HuH-7.5 (cell line): Measurements from ENCODE around the gene DPH1.

Source experiments
- DNase-seq: peaks from one replicate; pipeline ENCODE4 v3.0.0; 2011; ENCODE audit warnings: low spot score

DPH1 gene

DNA sequence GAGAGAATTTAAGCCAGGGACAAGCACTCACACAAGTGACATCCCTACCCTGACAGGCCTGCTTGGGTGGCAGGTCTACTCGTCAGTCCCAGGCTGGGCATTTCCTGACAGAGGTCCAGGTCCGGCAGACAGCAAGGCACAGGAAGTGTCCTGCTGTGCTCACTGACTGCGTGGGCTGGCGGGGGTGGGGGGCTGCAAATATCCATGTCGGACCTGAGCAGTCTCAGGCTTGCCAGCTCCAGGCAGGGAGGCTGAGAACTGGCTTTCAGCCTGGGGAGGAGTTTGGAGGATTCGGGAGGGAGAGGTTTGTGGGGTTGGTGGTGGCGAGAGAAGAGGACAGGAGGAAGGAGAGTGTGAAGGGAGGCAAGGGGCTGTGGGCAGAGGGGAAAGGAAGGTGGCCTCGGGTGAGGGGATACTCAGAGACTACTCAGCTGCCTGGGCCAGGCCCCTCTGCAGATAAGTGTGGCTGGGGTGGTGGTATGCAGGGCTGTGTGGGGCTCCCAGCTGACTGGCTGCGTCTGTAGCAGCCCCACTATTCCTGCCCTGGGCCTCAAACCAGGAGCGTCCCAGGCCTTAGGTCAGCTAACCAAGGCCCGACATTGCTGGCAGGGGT lies 32.7 kb downstream of the DPH1 start:
- no peak for DNase-seq

DNA sequence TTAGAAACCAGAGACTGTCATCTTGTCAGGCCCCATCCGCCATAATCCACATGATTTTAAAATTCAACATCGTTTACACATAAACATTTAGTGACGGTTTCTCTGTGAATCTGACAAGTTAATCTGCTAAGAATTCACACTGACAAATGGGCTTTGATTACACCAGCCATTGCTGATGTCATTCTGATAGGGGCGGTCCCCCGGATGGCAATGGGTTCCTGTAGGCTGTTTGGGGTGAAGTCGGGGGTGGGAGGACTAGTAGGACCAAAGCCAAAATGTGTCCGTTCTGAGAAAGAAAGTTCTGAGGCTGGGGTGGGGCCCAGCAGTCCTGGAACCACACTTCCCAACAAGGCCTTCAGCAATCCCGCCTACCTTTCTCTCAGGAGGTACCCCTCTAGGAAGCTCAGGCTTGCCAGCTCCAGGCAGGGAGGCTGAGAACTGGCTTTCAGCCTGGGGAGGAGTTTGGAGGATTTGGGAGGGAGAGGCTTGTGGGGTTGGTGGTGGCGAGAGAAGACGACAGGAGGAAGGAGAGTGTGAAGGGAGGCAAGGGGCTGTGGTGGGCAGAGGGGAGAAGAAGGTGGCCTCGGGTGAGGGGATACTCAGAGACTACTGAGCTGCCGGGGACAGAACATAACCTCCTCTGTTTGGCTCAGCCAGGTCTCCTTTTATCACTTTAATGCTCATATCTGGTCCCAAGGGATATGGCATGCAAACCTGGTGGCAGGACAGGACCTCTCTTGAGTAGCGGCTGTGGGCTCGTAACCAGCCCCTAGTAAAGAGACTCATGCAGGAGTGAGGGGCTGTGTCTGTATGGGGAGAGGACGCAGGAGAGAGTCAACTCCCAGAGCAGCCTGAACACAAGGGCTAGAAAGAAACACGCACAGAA lies 33.6 kb downstream of the DPH1 start:
- no peak for DNase-seq

DNA sequence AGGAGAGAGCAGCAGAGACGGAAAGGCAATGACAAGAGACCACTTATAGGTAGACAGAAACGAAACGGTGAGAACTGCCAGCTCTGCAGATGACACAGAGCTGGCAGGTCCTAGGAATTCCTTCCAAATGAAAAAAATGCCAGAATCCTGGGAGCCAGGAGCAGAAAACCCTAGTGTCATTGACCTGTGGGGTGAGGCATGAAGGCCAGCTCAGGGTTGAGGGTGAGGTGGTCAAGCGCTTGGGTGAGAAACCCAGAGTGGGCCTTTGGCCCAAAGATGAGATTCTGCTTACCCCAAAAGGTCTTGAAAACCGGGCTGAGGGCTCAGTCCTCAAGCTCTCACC lies 34.2 kb downstream of the DPH1 start:
- DNase-seq = no peak

DNA sequence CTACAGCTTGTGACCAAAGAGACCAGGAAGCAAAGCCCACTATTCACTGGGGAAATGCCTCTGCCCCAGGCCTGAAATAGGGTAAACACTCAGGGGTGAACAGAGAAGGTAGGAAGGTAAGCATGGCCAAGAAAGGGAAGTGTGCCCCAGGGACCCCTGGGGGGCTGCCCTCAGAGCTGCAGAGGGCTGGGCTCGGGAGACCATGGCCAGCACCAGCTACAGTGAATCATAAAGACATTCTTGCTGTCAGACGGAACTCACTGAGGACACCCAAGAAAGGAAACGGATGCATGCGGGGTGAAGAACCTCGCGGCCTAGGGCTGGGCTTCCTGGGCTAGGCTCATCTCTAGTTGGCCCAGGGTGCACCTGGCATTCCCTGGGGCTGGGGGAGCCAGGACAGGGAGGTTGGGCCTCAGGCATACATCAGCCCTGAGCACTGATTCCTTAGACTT lies 34.6 kb downstream of the DPH1 start:
- no peak for DNase-seq

DNA sequence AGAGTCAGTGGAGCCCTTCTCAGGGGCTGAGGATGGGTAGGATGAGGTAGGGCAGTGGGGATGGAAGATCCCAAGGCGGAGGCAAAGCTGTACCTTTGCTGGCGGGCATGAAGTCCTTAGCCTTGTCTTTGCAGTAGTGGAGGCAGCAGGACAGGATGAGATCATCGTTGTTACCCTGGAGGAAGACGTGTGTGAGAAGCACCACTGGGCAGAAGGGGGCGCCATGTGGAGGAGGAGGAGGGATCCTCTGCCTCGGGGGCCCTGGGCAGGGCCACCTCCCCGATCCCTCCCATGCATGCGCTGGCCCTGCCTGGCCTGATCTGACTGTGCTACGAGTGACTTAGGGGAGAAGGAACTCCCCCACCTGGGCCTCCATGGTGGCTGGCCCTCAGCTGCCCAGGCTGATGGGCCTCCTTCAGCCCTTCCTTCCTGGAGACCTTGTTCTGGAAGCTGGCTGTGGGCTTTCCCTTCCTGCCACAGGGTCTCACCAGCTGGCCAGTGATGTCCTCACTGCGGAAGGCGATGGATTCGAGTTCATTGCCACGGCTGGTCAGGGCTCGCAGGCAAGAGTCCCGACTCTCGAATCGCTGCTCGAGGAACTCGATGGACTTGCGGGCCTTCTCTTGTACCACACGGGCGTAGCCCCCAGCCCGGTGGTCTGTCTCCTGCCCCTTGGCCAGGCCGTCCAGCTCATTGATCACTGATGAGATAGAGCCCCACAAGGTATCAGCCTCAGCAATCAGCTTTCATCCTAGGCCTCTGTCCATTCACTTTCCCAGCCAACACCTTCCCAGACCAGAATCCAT lies 35.2 kb downstream of the DPH1 start:
- no peak for DNase-seq

DNA sequence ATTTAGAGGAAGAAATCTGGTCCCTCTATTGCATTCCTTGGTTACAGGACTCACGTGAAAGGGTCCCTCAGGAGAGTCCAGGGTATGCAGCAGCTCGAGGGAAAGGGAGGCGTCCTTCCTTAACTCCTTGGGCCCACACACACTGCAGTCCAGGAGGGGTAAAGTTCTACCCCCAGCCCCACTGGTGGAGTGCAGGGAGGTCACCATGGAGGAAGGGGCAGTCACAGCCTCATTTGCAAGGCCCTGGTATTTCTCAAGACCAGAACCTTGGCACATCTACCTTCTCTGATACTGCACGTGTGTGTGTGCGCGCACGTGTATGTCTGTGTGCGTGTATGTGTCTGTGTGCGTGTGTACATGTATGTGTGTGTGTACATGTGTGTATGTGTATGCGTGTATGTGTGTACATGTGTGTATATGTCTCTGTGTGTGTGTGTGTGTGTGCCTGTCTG lies 36.0 kb downstream of the DPH1 start:
- DNase-seq = no peak

DNA sequence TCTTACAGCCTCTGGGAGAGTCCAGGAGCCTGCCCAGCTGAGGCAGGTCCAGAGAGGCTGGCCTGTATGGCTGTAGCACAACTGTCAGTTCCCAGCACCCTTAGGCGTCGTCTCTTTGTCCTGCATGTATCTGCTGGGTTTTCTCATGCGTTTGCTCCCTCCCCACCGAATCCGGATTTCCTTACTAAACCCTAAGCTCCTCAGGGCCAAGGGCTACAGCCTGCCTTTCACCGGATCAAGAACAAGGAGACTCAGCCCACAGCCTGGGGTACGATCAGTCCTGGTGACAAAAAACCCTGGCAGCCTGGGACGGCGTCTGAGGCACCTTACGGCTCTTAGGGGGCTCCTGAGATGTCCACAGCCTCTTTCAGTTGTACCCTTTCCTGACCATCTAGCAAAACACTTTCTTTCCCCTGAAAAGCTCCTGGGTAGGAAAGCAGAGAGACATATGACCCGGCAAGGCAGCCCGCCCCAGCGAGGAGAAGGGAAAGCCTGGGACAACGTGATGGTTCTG lies 37.2 kb downstream of the DPH1 start:
- DNase-seq = no peak

DNA sequence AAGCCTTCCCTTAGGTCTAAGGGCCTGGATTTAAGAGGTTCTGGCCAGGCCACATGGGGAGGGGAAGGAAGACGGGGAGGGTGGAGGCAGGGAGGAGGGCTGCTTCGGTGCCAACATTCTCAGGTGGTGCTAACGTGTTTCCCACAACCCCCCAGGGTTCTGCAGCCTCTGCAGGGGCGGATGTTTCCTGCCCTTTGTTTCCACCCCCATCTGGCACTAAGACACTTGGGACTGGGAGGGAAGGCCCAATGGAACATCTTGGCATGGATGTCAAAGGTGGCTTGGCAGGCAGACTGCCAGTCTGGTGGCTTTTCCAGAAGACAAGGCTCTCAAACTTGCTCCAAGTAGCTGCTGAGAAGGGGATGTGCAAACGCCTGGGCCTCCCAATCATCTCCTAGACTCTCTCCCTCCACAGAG lies 37.7 kb downstream of the DPH1 start:
- no peak for DNase-seq

DNA sequence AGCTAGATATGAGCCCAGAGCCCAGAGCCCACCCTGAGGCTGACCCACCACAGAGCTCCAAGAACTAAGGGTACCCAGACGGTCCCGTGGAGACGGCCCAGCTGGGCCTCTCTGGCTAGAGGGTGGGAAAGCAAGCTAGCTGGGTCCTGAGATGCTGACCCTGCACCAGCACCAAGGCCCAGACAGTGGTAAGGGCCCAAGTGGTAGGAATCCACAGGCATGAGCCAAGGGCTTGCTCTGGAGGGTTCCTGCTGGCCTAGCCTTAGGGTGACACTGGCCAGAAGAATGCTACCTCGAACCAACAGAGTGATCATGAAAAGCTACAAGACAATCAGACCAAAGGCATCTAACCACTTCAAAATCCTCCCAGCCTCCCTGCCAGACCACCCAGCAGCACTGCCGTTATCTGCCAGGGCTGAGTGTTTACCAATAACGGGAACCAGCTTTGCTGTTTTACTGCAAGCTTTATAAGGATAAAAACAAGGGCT lies 38.1 kb downstream of the DPH1 start:
- DNase-seq = no peak

DNA sequence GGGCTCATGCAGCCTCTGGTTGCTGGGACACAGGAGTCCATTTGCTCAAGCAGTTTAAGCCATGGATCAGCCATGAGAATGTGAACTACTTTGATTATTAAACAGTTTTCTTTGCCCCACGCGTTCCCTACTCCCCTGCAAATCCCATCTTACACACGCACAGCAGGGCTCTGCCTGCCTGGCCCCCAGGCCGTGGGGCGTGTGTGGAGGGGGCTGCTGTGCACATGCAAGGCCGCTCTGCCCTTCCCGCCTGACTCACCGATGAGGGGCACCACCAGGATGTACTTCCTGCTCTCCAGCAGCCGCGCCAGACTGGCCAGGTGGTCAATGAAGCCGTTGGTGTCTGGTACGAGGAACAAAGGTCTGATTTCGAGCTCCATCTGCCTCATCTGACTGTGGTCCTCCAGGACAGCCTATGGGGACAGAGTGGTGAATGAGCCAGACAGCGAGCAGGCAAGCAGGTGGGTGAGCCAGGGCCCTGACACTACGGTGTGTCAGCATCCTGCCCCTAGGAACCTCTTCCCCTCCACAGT lies 38.6 kb downstream of the DPH1 start:
- DNase-seq = no peak

DNA sequence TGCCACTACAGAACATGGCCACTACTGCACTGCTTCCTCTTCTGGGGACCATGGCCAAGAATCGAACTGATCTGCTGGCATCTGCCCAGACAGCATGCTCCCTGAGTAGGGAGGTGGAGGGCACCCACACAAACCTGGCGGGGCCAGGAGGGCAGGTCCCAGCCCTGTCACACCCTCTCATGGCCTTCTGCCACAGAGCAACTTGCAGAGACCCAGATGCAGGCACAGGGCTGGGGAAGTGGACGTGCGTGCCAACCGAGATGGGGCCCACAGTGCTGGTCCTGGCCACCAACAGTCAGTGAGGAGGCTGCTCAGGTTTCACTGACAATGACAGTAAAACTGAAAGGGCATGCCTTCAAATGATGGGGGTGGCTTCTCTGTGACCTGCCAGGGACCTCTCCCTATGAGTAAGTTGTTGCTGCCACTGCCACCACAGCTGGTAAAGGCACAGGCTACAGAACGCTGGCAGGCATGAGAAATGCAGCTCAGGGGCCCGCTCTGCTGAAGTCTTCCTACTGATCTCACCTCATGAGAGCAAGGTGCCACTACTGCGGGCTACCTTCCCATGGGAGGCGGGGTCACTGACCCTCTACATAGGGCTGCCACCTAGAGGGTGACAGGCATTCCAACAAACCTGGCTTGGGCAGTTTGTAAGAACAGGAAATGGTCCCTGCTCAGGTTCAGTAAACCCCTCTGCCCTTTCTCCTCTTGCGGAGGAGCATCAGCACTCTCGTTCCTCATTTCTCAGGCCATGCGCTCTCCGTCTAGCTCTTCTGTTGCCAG lies 40.5 kb downstream of the DPH1 start:
- DNase-seq = no peak

DNA sequence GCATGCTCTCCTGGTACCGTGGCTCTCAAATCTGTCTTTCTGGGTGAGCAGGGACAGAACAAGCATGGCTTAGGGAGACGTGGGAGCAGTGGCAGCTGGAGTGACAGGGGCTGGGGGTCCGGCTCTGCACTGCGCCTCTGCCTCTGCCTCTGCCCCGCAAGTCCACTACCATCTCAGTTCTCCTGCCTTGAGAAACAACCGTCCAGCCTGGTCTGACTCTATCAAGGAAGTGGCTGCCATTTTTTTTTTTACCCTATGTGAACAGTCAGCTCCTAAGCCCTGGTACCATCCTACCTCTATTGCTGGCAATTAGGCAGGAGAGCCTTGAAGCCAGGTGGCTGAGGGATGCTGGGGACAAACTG lies 41.1 kb downstream of the DPH1 start:
- DNase-seq = no peak

DNA sequence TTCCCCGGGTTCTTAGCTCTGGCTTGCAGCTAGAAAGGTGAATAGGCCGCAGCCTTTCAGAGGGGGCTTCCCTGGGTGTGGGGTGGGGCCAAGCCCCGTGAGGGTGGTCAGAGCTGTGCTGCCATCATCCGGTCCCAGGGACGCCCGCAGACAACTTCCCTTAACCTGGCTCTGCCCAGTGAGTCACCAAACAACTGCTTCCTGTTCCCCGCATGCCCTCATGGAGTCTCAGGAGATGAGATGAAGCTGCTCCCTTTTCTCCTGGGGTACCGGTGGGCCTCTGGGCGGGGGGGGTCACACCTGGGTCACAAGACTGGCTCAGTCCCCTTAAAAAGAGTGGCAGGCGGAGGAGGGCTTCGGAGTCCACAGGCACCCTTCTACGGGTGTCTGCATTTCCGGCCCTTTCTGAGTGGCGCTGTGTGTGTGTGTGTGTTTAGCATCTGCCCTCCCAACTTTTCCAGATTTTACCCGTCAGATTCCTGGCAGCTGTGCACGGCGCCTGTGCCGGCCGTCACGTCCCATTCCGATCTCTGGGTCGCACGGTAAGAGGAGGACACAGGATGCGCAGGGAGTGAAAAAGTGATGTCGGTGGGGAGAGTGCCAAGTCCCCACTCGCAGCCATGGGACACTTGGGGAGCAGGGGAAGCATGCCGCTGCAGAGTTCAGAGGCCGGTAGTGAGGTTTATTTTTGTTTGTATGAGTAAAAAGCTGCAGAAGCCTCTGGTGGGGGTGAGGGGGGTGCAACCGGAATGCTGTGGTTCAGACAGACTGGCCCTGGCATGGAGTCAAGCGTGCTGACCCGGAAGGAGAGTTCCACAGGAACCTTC lies 41.7 kb downstream of the DPH1 start:
- no peak for DNase-seq

DNA sequence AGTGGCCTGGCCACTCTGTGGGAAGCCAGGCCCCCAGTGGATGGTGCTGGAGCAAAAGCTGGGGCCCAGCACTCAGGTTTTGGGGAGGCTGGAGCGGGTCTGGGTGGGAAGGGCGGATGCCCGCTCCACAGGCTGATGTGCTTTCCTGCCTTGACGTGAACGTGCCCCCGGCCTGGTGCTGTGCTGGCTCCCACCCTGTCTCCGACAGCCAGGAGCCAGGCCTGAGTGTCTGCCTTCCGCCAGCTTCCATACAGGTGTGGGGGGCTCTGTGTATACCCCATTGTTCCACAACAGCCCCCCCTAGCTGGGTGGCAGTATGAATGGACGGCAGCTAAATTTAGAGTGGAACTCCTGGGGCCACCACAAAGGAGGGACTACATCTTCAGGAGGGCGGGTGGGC lies 45.0 kb downstream of the DPH1 start:
- DNase-seq = no peak

DNA sequence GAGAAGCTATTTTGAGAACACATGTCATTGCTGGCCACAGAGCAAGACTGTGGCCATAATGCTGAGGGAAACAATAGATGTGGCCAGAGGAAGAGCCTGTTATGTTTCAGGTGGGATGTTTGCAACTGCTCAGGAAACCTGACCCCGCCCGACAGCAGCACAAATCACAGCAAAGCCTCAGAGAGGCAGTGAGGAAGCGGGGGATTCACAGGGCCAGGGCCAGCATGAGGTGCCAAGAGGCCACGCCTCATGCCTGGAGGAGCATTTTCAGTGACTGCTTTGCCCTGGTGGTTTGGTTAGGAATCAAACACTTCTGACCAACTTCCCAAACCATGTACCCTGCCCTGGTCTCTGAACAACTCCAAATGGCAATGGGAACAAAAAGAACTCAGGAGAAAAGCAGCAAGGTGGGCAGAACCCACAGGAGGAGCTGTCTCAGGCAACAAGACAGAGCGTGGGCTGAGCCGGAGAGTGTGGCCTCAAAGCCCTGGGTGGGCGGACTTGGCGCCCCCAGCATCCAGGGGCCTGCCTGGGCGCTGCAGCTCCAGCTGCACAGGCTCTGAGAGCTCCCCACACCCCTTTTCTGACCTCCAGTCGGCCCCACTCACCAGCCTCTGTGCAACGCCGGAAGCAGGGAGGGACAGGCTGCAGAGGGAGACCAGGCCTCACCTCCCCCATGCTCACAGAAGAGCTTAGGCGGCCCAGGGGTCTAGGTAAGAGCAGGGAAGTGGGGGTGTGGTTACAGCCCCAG lies 45.6 kb downstream of the DPH1 start:
- no peak for DNase-seq

DNA sequence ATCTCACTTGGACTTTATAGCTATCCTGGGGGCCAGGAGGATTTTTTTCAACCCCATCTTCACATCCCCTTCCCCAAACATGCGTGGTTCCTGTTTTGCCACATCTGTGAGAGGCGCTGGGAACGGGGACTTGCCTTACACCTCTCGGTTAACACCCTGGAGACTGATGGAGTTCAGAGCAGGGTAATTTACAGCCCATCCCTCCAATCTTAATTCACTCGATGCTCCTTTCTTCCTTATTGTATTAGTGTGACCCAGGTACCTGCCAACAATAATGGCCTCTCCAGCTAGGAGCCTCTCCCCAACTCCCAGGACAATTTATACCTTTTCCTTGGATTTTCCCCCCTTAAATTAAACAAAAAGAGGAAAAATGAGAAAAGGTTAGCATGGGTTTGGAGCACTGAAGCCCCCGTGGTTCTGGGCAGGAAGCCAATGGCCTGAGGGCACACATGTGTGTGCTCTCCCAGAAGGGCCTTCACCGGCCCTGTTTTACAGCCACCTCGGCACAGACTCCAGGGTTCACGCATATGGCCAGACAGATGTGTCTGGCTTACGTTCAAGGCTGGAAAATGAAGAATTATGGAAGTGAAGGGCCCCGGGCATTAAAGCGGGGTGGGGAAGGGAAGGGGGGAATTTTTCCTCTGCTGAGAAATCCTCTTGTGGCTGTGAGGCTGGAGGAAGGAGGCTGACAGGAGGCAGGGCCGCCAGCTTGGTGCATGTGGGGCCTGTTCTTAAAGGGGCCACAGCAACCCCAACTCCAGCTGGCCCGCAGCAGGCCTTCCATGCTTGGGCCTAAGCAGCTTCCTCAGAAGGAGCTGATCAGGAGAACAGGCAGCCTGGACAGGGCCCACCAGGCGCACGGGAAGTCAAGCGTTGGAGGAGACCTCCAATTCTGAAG lies 46.4 kb downstream of the DPH1 start:
- no peak for DNase-seq

DNA sequence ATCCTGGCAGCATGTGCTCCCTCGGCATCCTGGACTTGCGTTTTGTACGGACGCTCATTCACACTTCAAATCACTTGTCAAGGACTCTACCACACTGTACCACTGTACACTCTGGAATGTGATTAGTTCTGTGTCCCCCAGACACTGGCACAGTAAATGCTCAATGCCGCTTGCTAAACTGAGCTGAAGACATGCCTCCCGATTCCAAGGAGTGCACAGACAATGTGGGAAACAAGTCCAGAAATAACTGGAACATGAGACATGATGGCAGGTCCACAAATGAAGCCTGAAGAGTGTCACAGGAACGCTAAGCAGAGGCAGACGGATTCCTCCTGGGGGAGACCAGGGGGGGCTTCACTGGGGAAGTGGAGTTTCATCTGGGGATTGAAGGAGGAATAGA lies 47.1 kb downstream of the DPH1 start:
- no peak for DNase-seq

DNA sequence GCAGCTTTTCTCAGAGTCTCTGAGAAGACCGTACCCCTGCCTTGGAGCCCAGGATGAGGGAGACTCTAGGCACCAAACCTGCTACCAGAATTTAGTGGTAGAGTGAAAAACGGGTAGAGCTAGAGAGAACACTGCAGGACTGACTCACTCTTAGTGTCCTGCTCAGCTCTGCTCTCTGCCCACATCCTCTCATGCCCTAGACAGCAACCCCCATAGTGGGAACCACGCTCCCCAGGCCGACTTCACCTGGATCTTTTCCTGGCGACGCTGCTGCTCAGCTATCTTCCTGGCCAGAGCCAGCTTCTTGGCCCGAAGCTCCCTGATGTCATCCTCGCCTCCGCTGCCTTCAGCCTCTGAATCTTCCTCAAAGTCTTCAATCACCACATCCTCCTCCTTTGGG lies 51.6 kb downstream of the DPH1 start:
- DNase-seq = no peak
